Lower leg skin (tissue), 3 donors: ENCODE results near the gene ZDHHC5.

Experiments
- POLR2A ChIP-seq, 2 donors: fragments of 450-650 bp; IDR thresholded peaks; one replicate each; pipeline ENCODE4 v1.6.1; 2016 to 2017; ENCODE audit warnings: antibody characterized with exemption in 2 of 2, mild to moderate bottlenecking in 1 of 2, moderate library complexity in 1 of 2
- TF ChIP-seq, protein P1 (sequence below), 3 donors: fragments of 450-650 bp; IDR thresholded peaks; one replicate each; pipeline ENCODE4 v1.5.1; 2016; ENCODE audit warnings: antibody characterized with exemption in 3 of 3, mild to moderate bottlenecking in 3 of 3, moderate library complexity in 2 of 3

DNA sequence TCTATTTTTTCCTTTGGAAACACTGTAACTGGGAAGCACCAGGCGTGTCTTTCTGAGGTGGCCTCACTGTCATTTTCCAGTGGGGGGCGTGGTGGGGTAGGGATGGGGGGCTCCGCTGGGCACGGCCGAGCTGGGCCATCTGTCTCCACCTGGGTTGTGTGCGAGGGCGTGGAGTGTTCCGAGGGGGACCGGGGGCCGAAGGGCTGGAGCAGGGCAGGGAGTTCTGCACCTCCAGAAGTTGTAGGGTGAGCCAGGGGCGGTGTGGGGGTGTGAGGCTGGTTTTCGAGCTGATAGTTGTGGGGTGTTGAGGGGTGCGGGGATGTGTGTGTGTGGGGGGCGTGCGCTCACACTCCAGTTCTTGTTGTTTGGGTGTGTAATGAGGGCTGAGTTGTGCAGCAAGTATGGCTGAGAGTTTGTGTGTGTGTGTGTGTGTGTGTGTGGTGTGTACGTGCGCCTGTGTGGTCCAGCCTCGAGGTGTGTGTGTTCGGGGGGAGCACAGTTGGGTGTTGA is 29.0 kb upstream of the ZDHHC5 start:
- no peak for TF ChIP-seq POLR2A (IDR thresholded peaks at IDR 0.05)
- TF ChIP-seq, protein P1, sequence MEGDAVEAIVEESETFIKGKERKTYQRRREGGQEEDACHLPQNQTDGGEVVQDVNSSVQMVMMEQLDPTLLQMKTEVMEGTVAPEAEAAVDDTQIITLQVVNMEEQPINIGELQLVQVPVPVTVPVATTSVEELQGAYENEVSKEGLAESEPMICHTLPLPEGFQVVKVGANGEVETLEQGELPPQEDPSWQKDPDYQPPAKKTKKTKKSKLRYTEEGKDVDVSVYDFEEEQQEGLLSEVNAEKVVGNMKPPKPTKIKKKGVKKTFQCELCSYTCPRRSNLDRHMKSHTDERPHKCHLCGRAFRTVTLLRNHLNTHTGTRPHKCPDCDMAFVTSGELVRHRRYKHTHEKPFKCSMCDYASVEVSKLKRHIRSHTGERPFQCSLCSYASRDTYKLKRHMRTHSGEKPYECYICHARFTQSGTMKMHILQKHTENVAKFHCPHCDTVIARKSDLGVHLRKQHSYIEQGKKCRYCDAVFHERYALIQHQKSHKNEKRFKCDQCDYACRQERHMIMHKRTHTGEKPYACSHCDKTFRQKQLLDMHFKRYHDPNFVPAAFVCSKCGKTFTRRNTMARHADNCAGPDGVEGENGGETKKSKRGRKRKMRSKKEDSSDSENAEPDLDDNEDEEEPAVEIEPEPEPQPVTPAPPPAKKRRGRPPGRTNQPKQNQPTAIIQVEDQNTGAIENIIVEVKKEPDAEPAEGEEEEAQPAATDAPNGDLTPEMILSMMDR (IDR thresholded peaks at IDR 0.05), result no peak
